Measurements from ENCODE around the gene TRAK2. TPM values are rescaled to one million over a fixed set of nuclear protein-coding genes. Genes with fewer than 3 reads are reported as not detected.
A peak's percentile ranks its signal among the peaks of the same experiment; 100 is the strongest.

The TRAK2 gene
- total and polyA plus RNA-seq, 8 donors: 8.9 to 33.6 (median 18.4) TPM

DNA sequence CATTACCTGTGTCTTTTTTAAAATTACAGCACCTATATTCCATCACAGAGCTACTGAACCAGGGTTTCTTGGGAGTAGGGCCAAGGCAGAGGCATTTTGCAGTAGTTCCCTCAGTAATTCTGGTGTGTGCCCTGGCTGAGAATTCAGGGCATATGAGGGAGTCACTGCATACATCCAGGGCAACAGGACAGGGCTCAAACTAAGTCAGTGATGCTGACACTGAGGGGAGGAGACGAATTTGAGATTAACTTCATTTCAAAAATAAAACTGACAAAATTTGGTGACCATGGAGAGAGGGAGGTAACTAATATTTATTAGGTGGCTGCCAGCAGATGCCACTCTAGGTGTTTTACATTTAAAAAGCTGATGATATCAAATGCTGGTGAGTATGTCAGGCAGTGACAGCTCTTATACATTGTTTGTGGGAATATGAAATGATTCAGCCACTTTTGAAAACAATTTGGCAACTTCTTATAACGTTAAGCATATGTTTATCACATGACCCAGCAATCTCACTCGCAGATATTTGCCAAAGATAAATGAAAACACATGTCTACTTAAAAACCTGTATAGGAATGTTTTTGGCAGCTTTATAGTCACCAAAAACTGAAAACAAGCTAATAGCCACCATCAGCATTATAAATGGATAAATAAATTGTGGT is 20.6 kb upstream of the TRAK2 start:
- Histone ChIP-seq H3K36me3 (peaks cover 0 to 29% (median 7%) of the 10 kb centered on the region in 3 donors), H3K27ac (no peak overlapping the region), H3K27me3 (no peaks in the 10 kb centered on the region), H3K4me3 (no peak overlapping the region), H3K4me1 (peaks cover 0 to 6% (median 0%) of the 10 kb centered on the region in 3 donors), H3K9me3 (no peaks in the 10 kb centered on the region)
- FAIRE-seq (no peak), ATAC-seq (no peak), DNase-seq (no peak)
- TF ChIP-seq, protein P1, sequence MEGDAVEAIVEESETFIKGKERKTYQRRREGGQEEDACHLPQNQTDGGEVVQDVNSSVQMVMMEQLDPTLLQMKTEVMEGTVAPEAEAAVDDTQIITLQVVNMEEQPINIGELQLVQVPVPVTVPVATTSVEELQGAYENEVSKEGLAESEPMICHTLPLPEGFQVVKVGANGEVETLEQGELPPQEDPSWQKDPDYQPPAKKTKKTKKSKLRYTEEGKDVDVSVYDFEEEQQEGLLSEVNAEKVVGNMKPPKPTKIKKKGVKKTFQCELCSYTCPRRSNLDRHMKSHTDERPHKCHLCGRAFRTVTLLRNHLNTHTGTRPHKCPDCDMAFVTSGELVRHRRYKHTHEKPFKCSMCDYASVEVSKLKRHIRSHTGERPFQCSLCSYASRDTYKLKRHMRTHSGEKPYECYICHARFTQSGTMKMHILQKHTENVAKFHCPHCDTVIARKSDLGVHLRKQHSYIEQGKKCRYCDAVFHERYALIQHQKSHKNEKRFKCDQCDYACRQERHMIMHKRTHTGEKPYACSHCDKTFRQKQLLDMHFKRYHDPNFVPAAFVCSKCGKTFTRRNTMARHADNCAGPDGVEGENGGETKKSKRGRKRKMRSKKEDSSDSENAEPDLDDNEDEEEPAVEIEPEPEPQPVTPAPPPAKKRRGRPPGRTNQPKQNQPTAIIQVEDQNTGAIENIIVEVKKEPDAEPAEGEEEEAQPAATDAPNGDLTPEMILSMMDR (IDR thresholded peaks at IDR 0.05): no peak
- intact Hi-C loops (cut with DNase I): no loop called here
- 64 to 67% methylated on average over 3 of the region's 3 CpGs for WGBS, 2 donors

DNA sequence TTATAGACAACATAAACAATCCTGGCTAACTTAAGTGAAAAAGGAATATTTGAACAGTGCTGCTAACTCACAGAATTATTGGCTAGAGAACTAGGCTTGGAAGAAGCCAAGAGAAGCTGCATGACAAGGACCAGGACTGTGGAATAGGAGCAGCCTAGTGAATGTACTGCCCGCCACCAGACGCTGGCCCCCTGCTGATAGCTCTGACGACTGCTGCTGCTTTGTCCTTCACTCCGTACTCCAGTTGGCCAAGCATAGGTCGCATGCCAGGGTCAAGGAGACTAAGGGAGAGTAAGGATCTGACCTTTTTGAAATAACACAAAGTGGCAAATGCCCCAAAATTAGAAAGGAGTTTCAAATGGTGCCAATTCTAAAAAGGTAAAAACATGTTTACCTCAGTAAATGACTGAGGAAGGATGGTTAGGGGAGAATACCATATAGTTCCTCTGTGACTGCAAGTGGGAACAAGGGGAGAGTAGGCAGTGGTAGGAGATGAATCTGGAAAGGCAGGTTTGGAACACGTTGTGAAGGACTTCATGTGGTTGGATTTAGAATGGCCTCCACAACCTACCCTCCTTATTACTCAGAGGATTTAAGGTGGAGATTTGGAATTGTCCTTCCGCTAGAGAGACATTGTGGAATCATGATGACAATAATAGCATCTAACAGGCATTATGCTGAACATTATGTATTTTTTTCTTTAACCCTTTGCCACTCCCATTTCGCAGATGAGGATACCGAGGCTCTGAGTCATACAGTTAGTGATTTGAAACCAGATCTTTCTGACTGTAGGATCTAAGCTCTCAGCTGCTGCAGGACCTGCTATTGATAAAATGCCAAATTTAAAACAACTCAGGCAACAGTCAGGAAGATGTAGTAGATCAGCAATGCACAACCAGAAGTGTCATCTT is 19.8 kb upstream of the TRAK2 start:
- FAIRE-seq: no peak
- intact Hi-C loops (cut with DNase I): no loop called here
- WGBS, 2 donors: 84 to 87% methylated on average over 9 of the region's 9 CpGs

DNA sequence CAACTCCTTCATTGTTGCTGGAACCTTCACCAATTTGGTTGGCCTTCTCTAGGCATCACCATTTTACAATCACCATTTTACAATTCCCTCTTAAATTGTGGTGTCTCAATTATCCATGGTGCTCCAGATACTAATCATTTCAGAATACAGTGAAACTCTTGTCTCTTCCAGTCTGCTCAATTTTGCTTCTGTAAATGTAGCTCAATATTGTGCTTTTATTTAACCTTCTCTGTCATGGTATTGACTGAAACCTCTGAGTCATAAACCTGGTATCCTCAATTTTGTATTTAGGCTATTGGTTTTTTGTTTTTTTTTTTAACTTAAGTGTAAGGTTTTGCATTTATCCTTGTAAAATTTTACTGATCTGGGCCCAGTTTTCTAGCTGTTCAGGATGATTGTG is 16.4 kb upstream of the TRAK2 start:
- FAIRE-seq (no peak), DNase-seq (no peak), ATAC-seq (no peak)
- intact Hi-C loops (cut with DNase I): no loop called here
- Histone ChIP-seq H3K27ac (no peak overlapping the region), H3K36me3 (peaks cover 0 to 22% (median 7%) of the 10 kb centered on the region in 3 donors), H3K27me3 (no peaks in the 10 kb centered on the region), H3K4me1 (peaks cover 0 to 16% (median 0%) of the 10 kb centered on the region in 3 donors), H3K9me3 (no peaks in the 10 kb centered on the region), H3K4me3 (no peak overlapping the region)
- TF ChIP-seq, protein P1 (IDR thresholded peaks at IDR 0.05): no peak

More for the DNA sequence above, 19.8 kb upstream of the TRAK2 start:
- H3K9me3 ChIP-seq: no peaks in the 10 kb centered on the region
- peaks cover 0 to 12% (median 0%) of the 10 kb centered on the region in 3 donors for H3K4me1 ChIP-seq
- DNase-seq (no peak), ATAC-seq (no peak)
- H3K27ac ChIP-seq: no peak overlapping the region
- H3K36me3 ChIP-seq: peaks cover 0 to 29% (median 7%) of the 10 kb centered on the region in 3 donors
- TF ChIP-seq, protein P1 (IDR thresholded peaks at IDR 0.05): no peak
- no peaks in the 10 kb centered on the region for H3K27me3 ChIP-seq
- H3K4me3 ChIP-seq: no peak overlapping the region

DNA sequence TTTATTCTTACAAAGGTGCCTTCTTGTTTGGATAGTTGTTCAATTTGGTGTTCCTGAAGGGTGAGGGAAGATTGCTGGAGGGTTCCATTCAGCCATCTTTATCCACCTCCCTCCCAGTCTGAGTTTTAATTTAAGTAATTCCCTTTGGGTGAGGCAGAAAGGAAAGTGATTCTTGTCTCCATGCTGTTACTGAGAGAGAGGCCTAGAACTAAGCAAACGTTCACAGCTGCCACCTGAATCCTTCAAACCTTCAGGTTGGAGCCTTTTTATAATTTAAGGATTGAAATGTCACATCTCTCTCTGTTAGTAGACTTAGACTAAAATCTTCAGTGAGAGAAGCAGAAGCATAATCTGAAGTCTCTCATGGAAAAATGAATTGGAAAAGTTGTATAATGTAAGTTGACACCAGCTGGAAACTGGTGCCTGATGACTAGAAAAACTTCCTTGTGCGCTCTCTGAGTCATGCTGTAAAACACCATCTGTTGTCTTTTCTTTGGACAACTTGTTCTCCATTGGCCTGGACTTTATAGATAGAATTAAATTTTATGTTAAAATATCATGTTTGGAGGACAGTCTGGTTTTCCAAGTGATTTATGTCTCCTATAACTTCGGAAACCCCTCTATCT is 14.9 kb upstream of the TRAK2 start:
- no peaks in the 10 kb centered on the region for H3K9me3 ChIP-seq
- 84 to 92% methylated on average over 3 of the region's 3 CpGs for WGBS, 2 donors
- FAIRE-seq (peak; percentile 81), DNase-seq (no peak), ATAC-seq (peak; percentile 76 to 89 (median 86))
- H3K4me1 ChIP-seq: peaks cover 0 to 16% (median 0%) of the 10 kb centered on the region in 3 donors
- TF ChIP-seq, protein P1 (IDR thresholded peaks at IDR 0.05): no peak
- H3K27ac ChIP-seq: peak overlapping the region in 2 of 4 donors; percentile 47 to 50
- H3K4me3 ChIP-seq: no peak overlapping the region
- H3K27me3 ChIP-seq: no peaks in the 10 kb centered on the region
- H3K36me3 ChIP-seq: peaks cover 0 to 25% (median 7%) of the 10 kb centered on the region in 3 donors
- intact Hi-C loops (cut with DNase I): no loop called here
